NCI-H187 (cell line): ENCODE results near the gene UBE2F.
"Not testable (repeated sequence)": the region's sequence is repeated elsewhere in the genome, so short reads cannot be mapped to it uniquely, and the experiment has no call there.

Source experiments
- DNase-seq, 2 experiments: peaks; one replicate each; lab custom pipeline; 2025; lab: John Stamatoyannopoulos, UW

UBE2F gene

DNA sequence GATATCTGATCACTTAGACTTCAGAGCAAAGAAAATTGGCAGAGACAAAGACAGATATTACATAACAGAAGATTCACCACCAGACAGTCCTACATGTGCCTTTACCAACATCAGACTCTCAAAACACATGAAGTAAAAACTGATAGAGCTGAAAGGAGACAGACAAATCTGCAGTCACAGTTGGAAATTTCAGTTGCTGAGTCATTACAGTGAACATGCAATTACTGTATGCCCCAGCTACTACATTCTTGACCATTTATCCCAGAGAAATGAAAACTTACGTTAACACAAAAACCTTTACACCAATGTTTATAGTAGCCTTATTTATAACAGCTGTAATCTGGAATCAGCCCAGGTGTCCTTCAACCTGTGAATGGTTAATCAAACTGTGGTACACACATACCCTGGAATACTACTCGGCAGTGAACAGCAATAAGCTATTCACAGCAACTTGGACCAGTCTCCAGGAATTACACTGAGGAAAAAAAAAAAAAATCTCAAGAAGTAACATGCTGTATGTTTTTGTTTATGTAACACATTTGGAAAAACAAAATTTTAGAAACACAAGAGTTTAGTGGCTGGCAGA, 86.5 kb downstream of the UBE2F start:
- DNase-seq = no peak

DNA sequence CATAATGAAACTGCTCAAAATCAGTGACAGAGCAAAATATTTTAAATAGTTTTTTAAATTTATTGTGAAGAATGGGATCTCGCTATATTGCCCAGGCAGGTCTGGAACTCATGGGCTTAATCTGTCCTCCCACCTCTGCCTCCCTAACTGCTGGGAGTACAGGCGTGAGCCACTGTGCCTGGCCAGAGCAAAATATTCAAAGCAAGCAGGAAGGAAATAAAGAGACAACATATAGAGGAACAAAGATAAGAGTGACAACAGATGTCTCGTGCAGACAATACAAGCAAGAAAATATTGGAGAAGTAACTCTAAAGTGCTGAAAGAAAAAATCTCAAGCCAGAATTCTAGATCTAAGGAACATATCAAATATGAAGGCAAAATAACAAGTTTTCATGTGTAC, 89.0 kb downstream of the UBE2F start:
- DNase-seq = no peak

DNA sequence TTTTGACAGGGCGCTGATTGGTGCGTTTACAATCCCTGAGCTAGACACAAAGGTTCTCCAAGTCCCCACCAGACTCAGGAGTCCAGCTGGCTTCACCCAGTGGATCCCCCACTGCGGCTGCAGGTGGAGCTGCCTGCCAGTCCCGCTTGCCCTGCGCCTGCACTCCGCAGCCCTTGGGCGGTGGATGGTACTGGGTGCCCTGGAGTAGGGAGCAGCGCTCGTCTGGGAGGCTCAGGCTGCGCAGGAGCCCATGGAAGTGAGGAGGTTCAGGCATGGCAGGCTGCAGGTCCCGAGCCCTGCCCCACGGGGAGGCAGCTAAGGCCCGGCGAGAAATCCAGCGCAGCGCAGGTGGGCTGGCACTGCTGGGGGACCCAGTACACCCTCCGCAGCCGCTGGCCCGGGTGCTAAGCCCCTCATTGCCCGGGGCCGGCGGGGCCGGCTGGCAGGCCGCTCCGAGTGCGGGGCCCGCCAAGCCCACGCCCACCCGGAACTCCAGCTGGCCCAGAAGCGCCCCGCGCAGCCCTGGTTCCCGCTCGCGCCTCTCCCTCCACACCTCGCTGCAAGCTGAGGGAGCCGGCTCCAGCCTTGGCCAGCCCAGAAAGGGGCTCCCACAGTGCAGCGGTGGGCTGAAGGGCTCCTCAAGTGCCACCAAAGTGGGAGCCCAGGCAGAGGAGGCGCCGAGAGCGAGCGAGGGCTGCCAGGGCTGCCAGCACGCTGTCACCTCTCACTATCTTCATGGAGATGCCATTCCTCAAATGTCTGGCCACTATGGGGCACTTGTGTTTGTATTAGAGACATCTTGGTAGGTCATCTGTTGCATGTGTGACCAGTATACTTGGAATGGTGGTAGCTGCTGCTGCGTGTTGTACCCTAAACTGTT, 91.1 kb downstream of the UBE2F start:
- DNase-seq = not testable (repeated sequence)

DNA sequence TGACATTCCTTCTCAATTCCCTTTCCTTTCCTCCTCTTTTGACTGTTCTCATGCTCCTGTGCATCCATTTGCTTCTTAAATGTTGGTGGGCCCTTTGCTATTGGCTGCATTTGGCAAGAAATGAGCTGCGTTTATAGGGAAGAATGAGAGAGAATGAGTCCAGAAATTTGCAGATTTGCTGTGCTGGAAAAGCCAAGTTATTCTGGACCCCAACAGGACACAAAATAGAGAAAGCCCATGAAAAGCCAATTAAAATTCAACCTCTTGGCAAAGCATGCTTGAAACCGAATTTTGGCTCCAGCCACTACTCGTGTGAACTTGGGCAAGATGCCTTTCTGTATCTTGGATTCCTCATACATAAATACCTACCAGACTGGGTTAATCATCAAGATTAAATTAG, 92.7 kb downstream of the UBE2F start:
- DNase-seq = no peak

DNA sequence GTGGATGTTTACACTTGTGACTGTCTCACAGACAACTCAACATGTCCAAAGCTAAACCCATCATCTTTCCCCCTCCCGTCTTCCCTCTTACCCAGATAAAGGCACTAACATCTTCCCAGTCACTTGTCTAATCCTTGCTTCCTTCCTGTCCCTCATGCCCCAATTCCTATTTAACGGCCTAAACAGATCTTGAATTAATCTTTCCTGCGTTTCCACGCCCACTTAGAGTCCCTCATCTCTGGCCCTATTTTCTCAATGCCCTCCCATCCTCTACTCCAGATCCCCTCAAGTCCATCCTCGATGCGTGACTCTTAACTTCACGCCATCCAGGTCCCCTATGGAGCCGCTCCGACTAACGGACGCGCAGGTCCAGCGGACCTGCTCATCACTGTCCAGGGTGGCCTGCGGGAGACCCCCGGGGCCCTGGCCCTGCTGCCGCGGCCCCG, 93.3 kb downstream of the UBE2F start:
- DNase-seq = no peak

DNA sequence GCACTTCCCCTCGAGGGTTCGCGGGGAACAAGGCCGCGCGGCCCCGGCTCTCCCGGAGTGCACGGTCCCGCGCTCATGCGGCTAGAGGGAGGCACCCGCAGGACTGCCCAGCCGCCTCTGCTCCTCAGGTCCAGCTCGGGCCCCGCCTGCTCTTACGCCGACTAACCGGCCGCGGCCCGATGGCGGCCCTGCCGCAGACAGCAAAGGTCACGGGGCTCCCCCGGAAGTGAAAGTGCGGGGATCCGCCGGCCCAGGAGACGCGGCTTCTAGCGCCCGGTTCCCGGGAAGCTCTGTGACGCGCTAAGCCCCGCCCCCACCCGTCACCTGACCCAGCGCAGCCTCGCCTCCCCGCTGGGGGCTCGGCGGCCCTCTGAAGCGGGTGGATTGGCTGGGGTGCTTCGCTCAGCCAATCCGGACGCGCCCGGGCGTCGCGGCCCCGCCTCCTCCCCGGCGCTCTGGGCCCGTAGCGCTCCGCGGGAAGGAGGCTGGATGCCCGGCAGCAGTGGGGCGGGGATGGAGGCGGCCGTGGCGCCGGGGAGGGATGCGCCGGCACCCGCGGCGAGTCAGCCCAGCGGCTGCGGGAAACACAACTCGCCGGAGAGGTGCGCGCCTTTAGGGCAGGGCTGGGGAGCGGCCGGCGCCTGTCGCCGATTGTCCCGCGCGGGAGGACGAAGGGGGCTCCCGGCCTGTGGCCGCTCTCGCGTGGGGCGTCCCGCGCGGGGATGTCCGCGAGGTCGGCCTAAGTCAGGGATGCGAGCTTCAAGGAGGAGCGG, 93.9 kb downstream of the UBE2F start, which contains the start of gene SCLY:
TSS of gene SCLY (plus strand) at position 460 of the 773 bp plus-strand sequence. CDS start at position 514, 54 bp downstream.
- peak; percentile 82 to 88 for DNase-seq

DNA sequence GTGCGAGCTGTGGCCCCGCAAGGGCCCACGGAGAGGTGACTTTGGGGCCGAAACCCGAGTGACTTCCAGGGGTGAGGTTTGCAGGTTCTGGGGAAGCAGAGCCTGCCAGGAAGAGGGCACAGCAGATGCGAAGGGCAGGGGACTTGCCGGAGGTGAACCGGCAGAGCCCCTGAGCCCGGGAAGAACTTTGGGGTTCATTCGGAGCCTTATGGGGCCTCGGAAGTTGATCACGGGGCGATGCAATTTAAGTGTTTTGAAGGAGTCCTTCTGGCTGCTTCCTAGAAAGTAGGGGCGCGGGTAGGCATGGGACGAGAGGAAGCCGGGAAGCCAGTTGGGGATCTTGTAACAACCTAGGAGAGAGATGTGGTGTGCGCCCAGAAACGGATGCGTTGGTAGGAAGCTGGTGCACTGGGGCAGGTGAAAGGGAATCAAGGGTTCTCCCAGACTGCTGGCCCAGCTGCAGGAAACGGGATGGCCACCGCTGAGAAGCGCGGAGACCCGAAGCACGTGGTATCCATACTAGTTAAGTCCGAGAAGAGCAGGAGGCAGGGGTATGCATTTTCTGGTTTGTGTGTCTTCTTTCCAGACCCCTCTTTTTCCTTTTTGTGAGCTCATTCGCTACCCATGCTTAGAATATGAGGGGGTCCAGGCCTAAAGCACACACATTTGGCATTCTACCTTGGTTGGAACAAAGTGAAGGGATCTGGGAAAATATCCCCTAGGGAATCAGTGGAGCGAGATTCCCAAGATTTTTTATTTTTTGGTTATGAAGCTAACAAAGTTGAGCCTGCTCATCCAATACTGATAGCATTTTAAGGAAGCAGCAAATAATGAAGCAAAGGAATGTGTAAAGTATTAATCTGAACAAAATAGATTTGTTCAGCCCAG, 94.7 kb downstream of the UBE2F start:
- DNase-seq = no peak

DNA sequence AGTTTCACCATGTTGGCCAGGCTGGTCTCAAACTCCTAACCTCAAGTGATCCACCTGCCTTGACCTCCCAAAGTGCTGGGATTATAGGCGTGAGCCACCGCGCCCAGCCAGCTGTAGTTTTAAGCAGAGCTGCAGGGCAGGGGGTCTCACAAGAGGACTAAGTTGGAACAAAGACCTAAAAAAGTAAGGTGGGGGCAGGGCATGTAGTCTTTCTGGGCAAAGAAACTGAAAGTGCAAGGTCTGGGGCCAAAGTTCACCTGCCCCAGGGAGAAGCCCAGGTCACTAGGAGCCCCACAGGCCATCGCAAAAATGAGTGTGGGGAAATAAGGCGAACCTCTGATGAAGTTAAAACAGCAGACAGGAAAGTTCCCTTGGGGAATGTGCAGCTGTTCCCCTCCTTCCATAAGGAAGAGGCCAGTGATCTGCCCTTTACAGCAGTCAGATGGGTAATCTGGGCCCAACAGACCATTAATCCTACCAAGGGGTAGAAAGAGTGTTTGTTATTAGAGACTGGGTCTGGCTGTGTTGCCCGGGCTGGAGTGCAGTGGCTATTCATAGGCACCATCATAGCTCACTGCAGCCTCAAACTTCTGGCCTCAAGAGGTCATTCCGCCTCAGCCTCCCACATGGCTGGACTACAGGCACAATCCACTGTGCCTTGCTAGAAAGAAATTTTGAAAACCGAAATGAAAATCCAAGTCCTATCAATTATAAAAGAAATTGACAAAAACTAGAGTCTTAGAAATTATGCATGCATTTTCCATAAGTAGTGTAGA, 96.8 kb downstream of the UBE2F start:
- no peak for DNase-seq

DNA sequence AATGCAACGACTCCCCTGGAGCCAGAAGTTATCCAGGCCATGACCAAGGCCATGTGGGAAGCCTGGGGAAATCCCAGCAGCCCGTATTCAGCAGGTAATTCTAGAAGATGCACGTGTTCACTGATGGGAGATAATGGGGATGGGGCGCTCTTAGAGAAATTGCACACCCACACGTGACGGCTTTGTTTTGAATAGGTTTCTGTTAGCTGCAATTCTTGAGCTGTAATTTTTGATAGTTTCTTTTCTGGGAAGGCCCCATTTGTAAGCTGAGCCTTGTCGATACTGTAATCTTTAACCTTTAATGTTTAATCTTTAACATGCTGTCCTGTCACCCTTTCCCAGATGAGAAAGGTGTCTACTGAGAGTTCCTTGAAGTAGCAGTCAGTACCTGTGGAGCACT, 97.6 kb downstream of the UBE2F start:
- no peak for DNase-seq

DNA sequence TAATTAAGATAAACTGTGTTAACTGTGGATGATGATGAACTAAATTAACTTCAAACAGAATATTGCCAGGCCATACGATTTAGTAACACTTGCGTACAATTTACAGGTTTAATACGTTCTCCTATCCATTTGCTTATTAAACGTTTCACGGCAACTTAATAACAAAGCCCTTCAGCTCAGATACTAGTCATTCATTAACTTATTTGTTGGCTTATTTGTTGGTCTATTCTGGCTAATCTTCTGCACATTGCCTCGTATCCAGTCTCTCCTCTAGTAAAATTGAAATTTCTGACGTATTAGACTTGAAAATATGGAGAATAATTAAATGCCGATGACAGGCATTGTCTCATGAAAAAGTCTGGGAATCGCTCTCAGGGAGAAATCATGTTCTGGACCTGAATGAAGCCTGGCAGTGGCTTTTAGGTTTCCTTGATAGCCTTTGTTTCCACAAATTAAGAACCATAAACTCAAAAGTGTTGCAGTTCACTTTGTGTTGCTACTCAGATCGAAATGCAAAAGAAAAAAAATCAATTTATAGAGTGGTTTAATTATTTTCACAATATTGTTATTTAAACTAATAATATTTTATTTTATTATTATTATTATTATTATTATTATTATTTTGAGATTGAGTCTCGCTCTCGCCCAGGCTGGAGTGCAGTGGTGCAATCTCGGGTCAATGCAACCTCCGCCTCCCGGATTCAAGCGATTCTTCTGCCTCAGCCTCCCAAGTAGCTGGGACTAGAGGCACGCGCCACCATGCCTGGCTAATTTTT, 98.4 kb downstream of the UBE2F start:
- DNase-seq = no peak

DNA sequence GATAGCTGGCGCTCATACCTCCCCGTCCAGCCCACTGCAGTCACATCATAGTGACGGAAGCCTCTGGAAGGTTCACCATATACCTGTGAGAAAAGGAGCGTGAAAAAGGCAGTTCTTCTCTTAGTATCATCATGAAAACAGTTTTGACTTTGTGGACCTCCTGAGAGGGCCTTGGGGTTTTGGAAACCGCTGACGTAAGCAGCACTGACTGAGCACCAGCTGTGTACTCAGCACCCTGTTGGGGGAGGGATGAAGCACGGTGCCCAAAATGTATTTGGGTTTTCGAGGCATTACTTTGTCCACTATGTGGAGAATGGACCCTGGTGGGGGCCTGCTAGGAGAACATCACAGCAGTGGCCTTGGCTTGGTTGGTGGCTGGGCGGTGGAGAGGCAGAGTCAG, 99.4 kb downstream of the UBE2F start:
- no peak for DNase-seq

DNA sequence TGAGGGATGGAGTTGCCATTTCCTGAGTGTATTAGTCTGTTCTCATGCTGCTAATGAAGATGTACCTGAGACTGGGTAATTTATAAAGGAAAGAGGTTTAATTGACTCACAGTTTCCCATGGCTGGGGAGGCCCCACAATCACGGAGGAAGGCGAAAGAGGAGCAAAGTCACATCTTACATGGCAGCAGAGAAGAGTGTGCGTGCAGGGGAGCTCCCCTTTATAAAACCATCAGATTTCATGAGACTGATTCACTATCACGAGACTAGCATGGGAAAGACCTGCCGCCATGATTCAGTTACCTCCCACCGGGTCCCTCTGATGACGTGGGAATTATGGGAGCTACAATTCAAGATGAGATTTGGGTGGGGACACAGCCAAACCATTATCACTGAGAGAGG, 99.9 kb downstream of the UBE2F start:
- DNase-seq = not testable (repeated sequence)

DNA sequence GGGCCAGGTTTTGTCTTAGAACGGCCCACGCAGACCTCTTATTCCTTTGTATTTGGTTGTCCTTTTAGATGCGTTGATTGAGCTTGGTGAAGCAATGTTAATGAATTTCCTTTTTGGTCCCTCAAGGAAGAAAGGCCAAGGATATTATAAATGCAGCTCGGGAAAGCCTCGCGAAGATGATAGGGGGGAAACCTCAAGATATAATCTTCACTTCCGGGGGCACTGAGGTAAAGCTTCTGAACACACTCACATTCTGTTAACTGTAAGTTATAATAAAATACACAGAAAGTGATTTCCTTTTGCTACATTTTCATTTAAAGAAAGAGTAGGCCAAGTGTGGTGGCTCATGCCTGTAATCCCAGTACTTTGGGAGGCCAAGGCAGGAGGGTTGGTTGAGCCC, 101.1 kb downstream of the UBE2F start:
- no peak for DNase-seq

DNA sequence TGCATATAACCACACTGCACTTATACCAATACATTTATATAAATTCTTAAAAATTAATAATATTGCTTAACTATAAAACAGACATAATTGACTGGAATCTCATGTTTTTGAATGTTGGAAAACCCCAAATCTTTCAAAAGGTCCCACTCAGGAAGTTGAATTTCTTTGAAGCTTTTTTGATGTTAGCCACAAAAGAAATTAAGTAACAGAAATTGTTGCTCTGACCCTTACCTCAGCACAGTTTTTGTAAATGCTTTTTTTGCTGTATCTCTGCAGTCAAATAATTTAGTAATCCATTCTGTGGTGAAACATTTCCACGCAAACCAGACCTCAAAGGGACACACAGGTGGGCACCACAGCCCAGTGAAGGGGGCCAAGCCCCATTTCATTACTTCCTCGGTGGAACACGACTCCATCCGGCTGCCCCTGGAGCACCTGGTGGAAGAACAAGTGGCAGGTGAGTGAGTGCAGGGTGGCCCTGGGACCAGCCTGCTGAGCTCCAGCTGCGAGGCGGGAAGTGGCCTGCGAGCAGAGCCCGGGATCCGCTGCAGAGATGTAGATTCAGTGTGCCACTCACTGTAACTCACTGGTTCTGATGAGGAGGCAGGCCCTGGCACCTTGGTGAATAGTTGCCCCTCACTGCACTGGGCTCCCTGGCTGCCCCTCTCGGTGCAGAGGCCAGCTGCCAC, 102.4 kb downstream of the UBE2F start:
- no peak for DNase-seq

DNA sequence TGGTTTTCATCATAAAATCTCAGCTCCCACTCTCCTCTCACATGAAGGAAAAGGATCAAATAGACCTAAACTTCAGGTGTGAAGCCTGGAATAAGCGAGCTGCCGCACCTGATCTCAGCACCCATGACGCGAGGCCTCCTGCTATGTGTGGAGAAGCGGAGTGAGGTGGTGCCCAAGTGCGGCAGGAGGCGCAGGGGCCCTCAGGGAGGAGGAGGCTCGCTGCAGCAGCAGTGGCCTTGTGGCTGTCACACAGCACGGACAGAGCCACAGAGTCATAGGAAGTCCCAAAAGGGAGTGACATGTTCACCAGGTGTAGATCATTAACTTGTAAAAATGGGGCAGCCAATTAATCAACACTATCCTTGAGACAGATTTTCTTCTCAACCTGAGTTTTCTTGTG, 103.1 kb downstream of the UBE2F start:
- no peak for DNase-seq

DNA sequence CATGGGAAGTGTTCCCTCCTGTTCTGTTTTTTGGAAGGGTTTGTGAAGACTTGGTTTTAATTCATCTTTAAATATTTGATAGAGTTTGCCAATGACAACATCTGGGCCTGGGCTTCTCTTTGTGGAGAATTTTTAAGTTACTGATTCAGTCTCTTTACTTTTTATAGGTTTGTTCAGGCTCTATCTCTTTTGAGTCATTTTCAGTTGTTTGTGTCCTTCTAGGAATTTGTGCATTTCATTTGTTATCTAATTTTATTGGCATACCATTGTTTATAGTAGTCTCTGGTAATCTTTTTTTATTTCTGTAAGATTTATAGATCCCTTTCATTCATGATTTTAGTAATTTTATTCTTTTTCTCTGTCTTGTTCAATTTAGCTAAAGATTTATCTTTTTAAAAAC, 108.6 kb downstream of the UBE2F start:
- DNase-seq = no peak

DNA sequence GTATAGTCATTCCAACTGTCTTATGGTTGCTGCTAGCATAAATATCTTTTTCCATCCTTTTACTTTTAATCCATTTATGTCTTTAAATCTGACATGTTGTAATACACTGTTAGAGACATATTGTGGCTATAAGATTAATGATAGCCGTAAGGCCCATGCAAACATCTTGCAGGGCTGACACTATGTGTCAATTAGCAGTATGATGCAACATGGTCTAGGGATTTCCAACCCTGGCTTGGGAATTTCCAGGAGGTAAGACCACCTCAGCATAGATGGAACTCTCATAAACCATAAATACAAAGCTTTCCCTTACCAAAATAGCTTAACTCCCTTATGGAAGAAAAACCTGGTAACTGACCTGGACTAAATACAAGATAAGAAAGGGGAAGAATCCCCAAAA, 110.5 kb downstream of the UBE2F start:
- no peak for DNase-seq

DNA sequence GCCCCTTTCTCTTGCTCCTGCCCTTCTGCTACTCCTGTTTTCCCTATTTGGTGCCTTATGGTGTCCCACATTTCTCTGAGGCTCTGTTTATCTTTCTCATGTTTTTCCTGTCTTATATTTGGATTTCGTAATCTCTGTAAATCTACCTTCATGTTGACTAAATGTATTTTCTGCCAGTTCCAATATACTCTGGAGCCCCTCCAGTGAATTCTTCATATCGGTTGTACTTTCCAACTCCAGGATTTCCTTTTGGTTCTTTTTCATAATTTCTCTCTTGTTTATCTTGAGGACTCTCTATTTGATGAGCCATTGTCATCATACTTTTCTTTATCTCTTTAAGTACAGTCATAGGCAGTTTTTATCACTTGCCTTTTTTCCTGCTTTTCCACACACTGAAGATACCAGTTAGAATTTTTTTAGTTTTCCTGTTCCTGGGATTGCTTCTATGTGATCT, 113.1 kb downstream of the UBE2F start:
- no peak for DNase-seq

DNA sequence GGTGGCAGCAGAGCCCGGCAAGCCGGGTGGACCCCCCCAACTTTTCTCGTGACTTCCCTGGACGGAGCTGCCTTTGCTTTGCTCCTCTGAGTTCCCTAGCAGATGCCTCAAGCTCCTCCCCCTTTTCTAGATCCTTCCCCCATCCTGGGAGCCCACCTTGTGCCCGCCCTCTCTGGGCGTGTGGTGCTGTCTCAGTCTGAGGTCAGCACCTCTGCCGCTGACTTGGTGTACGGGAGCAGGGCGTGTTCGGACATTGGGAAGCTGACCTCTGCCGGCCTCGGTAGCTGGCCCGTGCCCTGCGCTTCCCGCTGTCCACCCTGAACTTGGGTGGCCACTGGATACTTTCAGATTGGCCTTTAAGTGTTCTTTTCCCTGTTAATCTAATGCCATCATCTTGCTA, 113.7 kb downstream of the UBE2F start:
- DNase-seq = no peak
